Thyroid gland (tissue), 4 donors: Measurements from ENCODE around the gene DUSP3.

Experiments
- POLR2A ChIP-seq, 2 donors: fragments of 450-650 bp; IDR thresholded peaks; one replicate each; pipeline ENCODE4 v1.6.1; 2017; ENCODE audit warnings: antibody characterized with exemption in 2 of 2, mild to moderate bottlenecking in 2 of 2, moderate library complexity in 1 of 2
- TF ChIP-seq, protein P1 (sequence below), 6 experiments: fragments of 200-600 bp in 3 of 6; fragments of 450-650 bp in 3 of 6; sonication (generic) in 3 of 6; IDR thresholded peaks; one replicate each; pipeline ENCODE4 v1.5.1; 2016 to 2019; ENCODE audit warnings: antibody characterized with exemption in 6 of 6, mild to moderate bottlenecking in 2 of 6, inconsistent platforms in 1 of 6, moderate library complexity in 1 of 6

DNA sequence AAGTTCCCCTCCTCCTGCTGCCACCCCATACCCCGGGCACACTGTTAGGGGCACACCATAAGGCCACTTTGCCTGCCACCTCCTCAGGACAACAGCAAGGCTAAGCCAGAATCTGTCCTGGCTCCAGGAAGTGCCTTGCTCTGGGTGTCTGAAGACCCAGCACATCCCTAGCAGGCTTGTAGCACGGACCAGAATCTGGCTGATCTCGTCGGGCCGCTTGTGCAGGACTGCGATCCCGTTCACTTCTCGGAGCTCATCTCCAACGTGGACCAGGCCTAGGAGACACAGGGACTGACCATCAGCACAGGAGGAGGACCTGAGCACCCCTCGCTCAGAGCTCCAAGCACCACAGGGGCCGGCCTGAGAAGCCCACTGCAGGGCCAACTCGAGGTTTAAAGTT lies 46.8 kb upstream of the DUSP3 start:
- no peak for TF ChIP-seq POLR2A (IDR thresholded peaks at IDR 0.05)
- TF ChIP-seq, protein P1, sequence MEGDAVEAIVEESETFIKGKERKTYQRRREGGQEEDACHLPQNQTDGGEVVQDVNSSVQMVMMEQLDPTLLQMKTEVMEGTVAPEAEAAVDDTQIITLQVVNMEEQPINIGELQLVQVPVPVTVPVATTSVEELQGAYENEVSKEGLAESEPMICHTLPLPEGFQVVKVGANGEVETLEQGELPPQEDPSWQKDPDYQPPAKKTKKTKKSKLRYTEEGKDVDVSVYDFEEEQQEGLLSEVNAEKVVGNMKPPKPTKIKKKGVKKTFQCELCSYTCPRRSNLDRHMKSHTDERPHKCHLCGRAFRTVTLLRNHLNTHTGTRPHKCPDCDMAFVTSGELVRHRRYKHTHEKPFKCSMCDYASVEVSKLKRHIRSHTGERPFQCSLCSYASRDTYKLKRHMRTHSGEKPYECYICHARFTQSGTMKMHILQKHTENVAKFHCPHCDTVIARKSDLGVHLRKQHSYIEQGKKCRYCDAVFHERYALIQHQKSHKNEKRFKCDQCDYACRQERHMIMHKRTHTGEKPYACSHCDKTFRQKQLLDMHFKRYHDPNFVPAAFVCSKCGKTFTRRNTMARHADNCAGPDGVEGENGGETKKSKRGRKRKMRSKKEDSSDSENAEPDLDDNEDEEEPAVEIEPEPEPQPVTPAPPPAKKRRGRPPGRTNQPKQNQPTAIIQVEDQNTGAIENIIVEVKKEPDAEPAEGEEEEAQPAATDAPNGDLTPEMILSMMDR (IDR thresholded peaks at IDR 0.05), result no peak
